Stimulated activated CD4-positive, alpha-beta T cell treated with anti-CD3 and anti-CD28 coated beads, Interleukin-1b, Interleukin-23, amount 100 ng/mL, for 4 hours (primary cell): ENCODE measurements around the gene TK1.
"Not testable (repeated sequence)": the region's sequence is repeated elsewhere in the genome, so short reads cannot be mapped to it uniquely, and the experiment has no call there.

Source experiments
- DNase-seq, 2 donors: peaks; one replicate each; pipeline ENCODE4 v3.0.0-alpha.2; 2020; ENCODE audit warnings: low read depth in 2 of 2

TK1 gene

GRCh38 chr17:78176548-78177025 lies 10.3 kb downstream of the TK1 start:
- peak; percentile 71 to 75 for DNase-seq

DNA sequence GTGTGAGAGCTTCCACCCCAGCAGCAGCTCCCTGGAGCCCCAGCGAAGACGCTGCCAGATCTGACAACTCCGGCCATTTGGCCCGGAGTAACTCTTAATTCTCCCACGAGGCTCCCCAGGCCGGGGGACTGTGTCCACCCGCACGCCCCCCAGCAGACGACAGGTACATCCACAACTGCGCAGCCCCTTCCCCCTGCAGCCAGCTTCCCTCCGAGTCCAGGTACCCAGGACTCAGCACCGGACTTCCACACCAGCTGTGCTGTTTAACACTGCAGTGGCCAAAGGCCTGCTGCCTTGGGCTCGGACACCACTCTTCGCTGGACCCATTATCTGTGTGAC lies 11.2 kb downstream of the TK1 start:
- DNase-seq: no peak

GRCh38 chr17:78174870-78175642 lies 11.8 kb downstream of the TK1 start:
- no peak for DNase-seq

DNA sequence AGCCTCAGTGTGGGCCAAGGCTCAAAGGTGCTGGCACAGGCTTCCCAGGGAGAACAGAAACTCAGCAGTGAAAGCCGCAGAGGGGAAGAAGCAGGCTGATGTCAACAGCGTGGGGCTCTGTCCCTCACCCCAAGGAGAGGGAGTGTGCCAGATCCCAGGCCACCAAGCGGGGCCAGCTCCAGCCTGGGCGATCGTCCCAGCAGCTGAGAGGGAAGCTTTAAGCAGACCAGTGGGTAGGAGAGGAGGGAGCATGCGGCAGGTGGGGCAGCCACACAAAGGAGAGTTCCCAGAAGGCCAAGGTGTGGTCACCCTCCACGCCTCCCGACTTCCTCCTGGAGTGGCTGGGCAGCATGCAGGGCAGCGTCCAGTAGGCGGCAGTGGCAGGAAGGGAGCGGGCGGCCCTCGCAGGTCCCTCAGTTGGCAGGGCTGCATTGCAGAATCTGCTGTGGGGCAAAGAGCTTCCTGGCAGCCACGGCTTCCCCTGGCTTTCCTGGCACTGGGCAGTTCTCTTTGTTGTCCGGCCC lies 12.4 kb downstream of the TK1 start:
- DNase-seq: no peak

GRCh38 chr17:78173097-78173715 lies 13.6 kb downstream of the TK1 start:
- DNase-seq: no peak

DNA sequence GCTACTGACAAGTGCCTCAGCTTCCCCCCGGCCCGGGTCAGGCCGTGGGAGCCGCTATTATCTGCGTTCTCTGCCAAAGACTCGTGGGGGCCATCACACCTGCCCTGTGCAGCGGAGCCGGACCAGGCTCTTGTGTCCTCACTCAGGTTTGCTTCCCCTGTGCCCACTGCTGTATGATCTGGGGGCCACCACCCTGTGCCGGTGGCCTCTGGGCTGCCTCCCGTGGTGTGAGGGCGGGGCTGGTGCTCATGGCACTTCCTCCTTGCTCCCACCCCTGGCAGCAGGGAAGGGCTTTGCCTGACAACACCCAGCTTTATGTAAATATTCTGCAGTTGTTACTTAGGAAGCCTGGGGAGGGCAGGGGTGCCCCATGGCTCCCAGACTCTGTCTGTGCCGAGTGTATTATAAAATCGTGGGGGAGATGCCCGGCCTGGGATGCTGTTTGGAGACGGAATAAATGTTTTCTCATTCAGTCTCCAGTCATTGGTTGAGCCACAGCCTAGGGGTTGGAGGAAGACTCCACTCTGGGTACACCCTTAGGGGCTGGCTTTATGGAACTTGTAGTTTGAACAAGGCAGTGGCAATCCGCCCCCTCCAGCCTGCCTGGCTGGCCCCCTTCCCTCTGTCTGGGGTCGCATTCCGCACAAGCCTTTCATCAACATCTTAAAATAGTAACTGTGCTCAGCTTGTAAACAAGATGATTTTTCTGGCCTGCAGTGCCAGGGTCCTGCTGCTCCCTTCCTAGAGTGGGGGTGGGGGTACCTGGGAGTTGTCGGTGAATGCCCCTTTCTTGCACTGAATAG lies 14.4 kb downstream of the TK1 start:
- no peak for DNase-seq

GRCh38 chr17:78171591-78172248 lies 15.1 kb downstream of the TK1 start:
- DNase-seq: not testable (repeated sequence)

DNA sequence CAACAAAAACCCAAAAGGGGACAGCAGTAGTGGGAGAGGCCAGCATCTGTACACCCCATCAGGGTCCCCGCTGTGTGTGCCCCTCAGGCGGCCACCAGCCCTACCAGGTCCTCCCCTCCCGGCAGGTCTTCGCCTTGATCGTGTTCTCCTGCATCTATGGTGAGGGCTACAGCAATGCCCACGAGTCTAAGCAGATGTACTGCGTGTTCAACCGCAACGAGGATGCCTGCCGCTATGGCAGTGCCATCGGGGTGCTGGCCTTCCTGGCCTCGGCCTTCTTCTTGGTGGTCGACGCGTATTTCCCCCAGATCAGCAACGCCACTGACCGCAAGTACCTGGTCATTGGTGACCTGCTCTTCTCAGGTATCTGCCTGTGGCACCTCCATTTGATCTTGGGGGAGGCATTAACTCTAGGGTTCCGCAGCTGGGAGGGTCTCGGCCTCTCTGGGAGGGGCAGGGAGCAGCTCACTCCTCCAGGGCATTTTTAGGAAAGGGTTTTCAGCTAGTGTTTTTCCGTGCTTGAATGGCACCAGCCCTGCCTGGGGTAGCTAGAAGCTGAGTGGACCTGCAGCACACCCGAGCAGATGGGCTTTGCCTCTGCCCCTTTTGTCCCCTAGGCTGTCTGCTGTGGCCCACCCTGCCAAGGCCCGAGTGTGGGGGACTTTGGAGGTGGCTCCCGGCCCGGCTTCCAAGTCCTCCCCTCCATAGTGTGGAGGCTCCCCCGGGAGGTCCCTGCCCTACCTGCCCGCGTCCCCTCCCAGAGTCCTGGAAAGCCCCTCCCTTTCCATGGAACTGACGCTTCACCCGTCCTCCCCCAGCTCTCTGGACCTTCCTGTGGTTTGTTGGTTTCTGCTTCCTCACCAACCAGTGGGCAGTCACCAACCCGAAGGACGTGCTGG lies 15.9 kb downstream of the TK1 start:
- DNase-seq: no peak

DNA sequence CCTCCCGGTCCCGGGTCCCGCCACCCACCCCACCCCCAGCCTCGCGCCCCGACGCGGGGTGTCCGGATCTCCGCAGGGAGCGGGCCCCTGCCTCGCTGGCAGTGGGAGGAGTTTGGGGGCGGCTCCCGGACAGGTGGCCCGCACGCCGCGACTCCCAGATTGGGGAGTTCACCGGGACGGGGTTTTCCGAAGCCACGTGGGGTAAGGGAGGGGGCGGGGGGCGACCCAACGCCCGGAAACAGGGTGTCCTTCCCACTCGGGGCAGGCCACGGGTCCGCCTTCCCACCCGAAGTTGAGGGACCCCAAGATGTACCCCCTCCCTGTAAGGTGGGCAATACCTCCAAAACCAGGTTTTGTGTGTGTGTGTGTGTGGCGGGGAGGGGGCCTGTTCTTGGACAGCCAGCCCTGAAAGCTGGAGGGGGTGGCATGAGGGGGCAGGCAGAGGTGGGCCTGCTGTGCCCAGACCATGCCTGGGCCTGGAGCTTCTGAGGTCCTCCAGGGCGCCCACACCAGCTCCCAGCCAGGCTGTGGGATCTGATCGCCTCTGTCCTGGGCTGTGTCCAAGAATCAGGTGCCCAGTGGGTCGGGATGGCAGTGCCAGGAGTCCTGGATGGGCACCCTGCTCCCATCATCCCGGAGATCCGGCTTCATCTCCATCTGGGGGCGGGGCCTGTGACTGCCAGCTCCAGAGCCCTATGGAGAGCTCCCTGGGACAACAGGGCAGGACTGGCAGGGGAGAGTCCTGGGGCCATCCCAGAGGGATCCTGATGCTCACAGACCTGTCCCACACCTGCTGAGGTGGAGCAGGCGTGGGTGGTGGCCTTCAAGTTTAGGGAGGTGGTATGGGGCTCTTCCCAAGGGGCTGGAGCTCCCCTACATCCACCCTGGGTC lies 17.7 kb downstream of the TK1 start:
- DNase-seq: peak; percentile 38 to 70

GRCh38 chr17:78168242-78168902 lies 18.5 kb downstream of the TK1 start, which contains the start of gene SYNGR2:
TSS of gene SYNGR2 (plus strand) at chr17:78168581. CDS start at chr17:78168617, 36 bp downstream.
- DNase-seq: peak; percentile 76 to 89

GRCh38 chr17:78166416-78166815 lies 20.4 kb downstream of the TK1 start:
- DNase-seq: no peak

GRCh38 chr17:78164748-78165607 lies 21.9 kb downstream of the TK1 start:
- no peak for DNase-seq

GRCh38 chr17:78163881-78164747 lies 22.7 kb downstream of the TK1 start:
- DNase-seq: no peak

DNA sequence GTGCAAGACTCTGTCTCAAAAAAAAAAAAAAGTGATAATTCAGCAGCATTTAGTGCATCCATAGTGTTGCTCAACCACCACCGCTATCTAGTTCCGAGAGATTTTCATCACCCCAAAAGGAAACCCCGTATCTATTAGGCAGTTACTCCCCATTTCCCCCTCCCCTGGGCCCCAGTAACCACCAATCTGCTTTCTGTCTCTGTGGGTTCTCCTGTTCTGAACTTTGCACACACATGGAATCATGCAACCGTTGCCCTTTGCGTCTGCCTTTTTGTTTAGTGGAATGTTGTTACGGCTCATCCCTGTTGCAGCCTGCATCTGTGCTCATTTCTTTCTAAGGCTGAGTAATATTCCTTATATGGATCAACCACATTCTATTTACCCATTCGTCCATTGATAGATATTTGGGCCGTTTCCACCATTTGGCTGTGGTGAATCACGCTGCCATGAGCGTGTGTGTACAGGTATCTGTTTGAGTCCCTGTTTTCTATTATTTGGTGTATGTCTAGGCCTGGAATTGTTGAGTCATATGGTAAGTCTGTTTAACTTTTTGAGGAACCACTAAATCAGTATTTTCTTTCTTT lies 27.2 kb downstream of the TK1 start:
- DNase-seq: no peak

GRCh38 chr17:78154903-78155811 lies 31.7 kb downstream of the TK1 start:
- no peak for DNase-seq
